H9 (cell line): ENCODE data around the gene BACH1. TPM values are rescaled to one million over a fixed set of nuclear protein-coding genes. Genes with fewer than 3 reads are reported as not detected.

Experiments used
- DNase-seq: peaks from one replicate; pipeline ENCODE4 v3.0.0-alpha.2; 2017
- H2AFZ ChIP-seq: one replicate; pipeline ENCODE4 v1.6.1; 2013; ENCODE audit warnings: mild to moderate bottlenecking, low read length, control low read depth, moderate library complexity
- H2AK5ac ChIP-seq: 2 replicates; pipeline ENCODE4 v1.6.1; 2013; ENCODE audit warnings: low read length, control low read depth, mixed read lengths; ENCODE audit not compliant: insufficient read length
- H2BK120ac ChIP-seq: one replicate; pipeline ENCODE4 v1.6.1; 2013; ENCODE audit warnings: low read depth, mild to moderate bottlenecking, low read length, control low read depth, inconsistent platforms; ENCODE audit not compliant: poor library complexity, severe bottlenecking
- H2BK12ac ChIP-seq: 2 replicates; pipeline ENCODE4 v1.6.1; 2013; ENCODE audit warnings: low read length, control low read depth, mixed read lengths, low read depth; ENCODE audit not compliant: insufficient read length
- H2BK15ac ChIP-seq: 2 replicates; pipeline ENCODE4 v1.6.1; 2013; ENCODE audit warnings: low read depth, low read length, control low read depth
- H2BK20ac ChIP-seq: one replicate; pipeline ENCODE4 v1.6.1; 2013; ENCODE audit warnings: low read depth, mild to moderate bottlenecking, low read length, control low read depth, inconsistent platforms; ENCODE audit not compliant: poor library complexity, severe bottlenecking
- H2BK5ac ChIP-seq: 2 replicates; pipeline ENCODE4 v1.6.1; 2013; ENCODE audit warnings: low read length, control low read depth, mixed read lengths; ENCODE audit not compliant: insufficient read length
- H3K14ac ChIP-seq: 2 replicates; pipeline ENCODE4 v1.6.1; 2013; ENCODE audit warnings: low read length, control low read depth; ENCODE audit not compliant: insufficient read depth
- H3K18ac ChIP-seq: 2 replicates; pipeline ENCODE4 v1.6.1; 2013; ENCODE audit warnings: low read depth, mild to moderate bottlenecking, mixed read lengths, low read length, control low read depth; ENCODE audit not compliant: insufficient read length
- H3K23ac ChIP-seq: 2 replicates; pipeline ENCODE4 v1.6.1; 2013; ENCODE audit warnings: low read length, control low read depth, mixed read lengths, low read depth; ENCODE audit not compliant: insufficient read length
- H3K23me2 ChIP-seq: 2 replicates; pipeline ENCODE4 v1.6.1; 2013; ENCODE audit warnings: low read depth, mild to moderate bottlenecking, mixed read lengths, low read length, control low read depth; ENCODE audit not compliant: insufficient read length, poor library complexity, severe bottlenecking
- H3K27ac ChIP-seq: 2 replicates; pipeline ENCODE4 v1.5.1; 2013; ENCODE audit warnings: low read length, control low read depth, mixed read lengths, low read depth; ENCODE audit not compliant: insufficient read length
- H3K27me3 ChIP-seq: 2 replicates; pipeline ENCODE4 v1.6.1; 2013; ENCODE audit warnings: low read length, control low read depth, inconsistent platforms; ENCODE audit not compliant: insufficient read depth
- H3K4ac ChIP-seq: 2 replicates; pipeline ENCODE4 v1.6.1; 2013; ENCODE audit warnings: low read depth, mild to moderate bottlenecking, control low read depth, inconsistent platforms, low read length, moderate library complexity
- H3K4me1 ChIP-seq: 2 replicates; pipeline ENCODE4 v1.6.1; 2013; ENCODE audit warnings: low read length, control low read depth, inconsistent platforms; ENCODE audit not compliant: insufficient read depth
- H3K4me2 ChIP-seq: 2 replicates; pipeline ENCODE4 v1.6.1; 2013; ENCODE audit warnings: low read length, control low read depth, mixed read lengths; ENCODE audit not compliant: insufficient read length, insufficient read depth
- H3K56ac ChIP-seq: 2 replicates; pipeline ENCODE4 v1.6.1; 2013; ENCODE audit warnings: low read depth, mild to moderate bottlenecking, mixed read lengths, low read length, control low read depth; ENCODE audit not compliant: insufficient read length
- H3K79me1 ChIP-seq: 2 replicates; pipeline ENCODE4 v1.6.1; 2013; ENCODE audit warnings: low read depth, mild to moderate bottlenecking, moderate library complexity, low read length, control low read depth, inconsistent platforms; ENCODE audit not compliant: insufficient read depth, poor library complexity, severe bottlenecking
- H3K79me2 ChIP-seq: 2 replicates; pipeline ENCODE4 v1.6.1; 2013; ENCODE audit warnings: low read length, control low read depth, inconsistent platforms; ENCODE audit not compliant: insufficient read depth
- H3K9ac ChIP-seq: 2 replicates; pipeline ENCODE4 v1.6.1; 2013; ENCODE audit warnings: low read length, control low read depth, mixed read lengths; ENCODE audit not compliant: insufficient read length; ENCODE audit errors: extremely low read depth
- H3K9me3 ChIP-seq: one replicate; pipeline ENCODE4 v1.6.1; 2013; ENCODE audit warnings: low read depth, low read length, inconsistent platforms; ENCODE audit not compliant: control insufficient read depth
- H3T11ph ChIP-seq: one replicate; pipeline ENCODE4 v1.6.1; 2013; ENCODE audit warnings: mild to moderate bottlenecking, low read length, control low read depth, inconsistent platforms
- H4K20me1 ChIP-seq: one replicate; pipeline ENCODE4 v1.6.1; 2013; ENCODE audit not compliant: control insufficient read depth, insufficient read length, insufficient read depth
- H4K5ac ChIP-seq: 2 replicates; pipeline ENCODE4 v1.6.1; 2013; ENCODE audit warnings: low read depth, mild to moderate bottlenecking, mixed read lengths, low read length, control low read depth; ENCODE audit not compliant: insufficient read length
- H4K8ac ChIP-seq: replicated peaks from 2 replicates; pipeline ENCODE4 v1.6.1; 2013; ENCODE audit warnings: low read length, control low read depth, mixed read lengths, low read depth; ENCODE audit not compliant: insufficient read length
- H4K91ac ChIP-seq: 2 replicates; pipeline ENCODE4 v1.6.1; 2013; ENCODE audit warnings: low read depth, mild to moderate bottlenecking, moderate library complexity, mixed read lengths, low read length, control low read depth; ENCODE audit not compliant: insufficient read length
- H3K27ac Mint-ChIP-seq, 3 experiments: 2 replicates in 2 of 3; 3 replicates in 1 of 3; pipeline ENCODE4 v1.8.0; 2020 to 2021; ENCODE audit warnings: mixed read lengths in 3 of 3, mild to moderate bottlenecking in 1 of 3, moderate library complexity in 1 of 3
- H3K27me3 Mint-ChIP-seq: 2 replicates; pipeline ENCODE4 v1.8.0; 2021; ENCODE audit warnings: low read depth, mild to moderate bottlenecking, moderate library complexity, mixed read lengths
- H3K36me3 Mint-ChIP-seq, 3 experiments: 2 replicates in 2 of 3; 3 replicates in 1 of 3; pipeline ENCODE4 v1.8.0; 2020 to 2021; ENCODE audit warnings: low read depth in 3 of 3, mixed read lengths in 3 of 3; ENCODE audit not compliant: insufficient read depth in 1 of 3
- H3K4me1 Mint-ChIP-seq, 2 experiments: 2 replicates each; pipeline ENCODE4 v1.8.0; 2020; ENCODE audit warnings: mixed read lengths in 2 of 2
- H3K4me3 Mint-ChIP-seq, 2 experiments: 2 replicates in 1 of 2; 3 replicates in 1 of 2; pipeline ENCODE4 v1.8.0; 2020 to 2021; ENCODE audit warnings: mild to moderate bottlenecking in 2 of 2, mixed read lengths in 2 of 2, moderate library complexity in 1 of 2
- H3K9me3 Mint-ChIP-seq, 2 experiments: 2 replicates in 1 of 2; 3 replicates in 1 of 2; pipeline ENCODE4 v1.8.0; 2020; ENCODE audit warnings: mild to moderate bottlenecking in 2 of 2, mixed read lengths in 2 of 2, moderate library complexity in 1 of 2
- WGBS: extraction: QIAGEN DNeasy Blood & Tissue Kit; methylation state at CpG from one replicate; pipeline ENCODE4 v1.1.7; 2013; ENCODE audit warnings: missing lambda C conversion rate, low lambda C conversion rate, mixed read lengths; ENCODE audit not compliant: insufficient read length; ENCODE audit errors: extremely low coverage; 5-methylcytosine and 5-hydroxymethylcytosine counted together
- total RNA-seq: library from RNA; stranded (reverse); gene quantifications from 2 replicates; pipeline ENCODE4 v1.2.1, GENCODE V29; 2021
- TF ChIP-seq, protein P1 (sequence below): fragments of 200-600 bp; sonication (generic); conservative IDR thresholded peaks from 3 replicates; pipeline ENCODE4 v1.8.0; 2021; ENCODE audit warnings: antibody characterized with exemption, mild to moderate bottlenecking

Gene BACH1
- total RNA-seq, 1 experiment from 2014 or later, result 42.4 TPM

DNA sequence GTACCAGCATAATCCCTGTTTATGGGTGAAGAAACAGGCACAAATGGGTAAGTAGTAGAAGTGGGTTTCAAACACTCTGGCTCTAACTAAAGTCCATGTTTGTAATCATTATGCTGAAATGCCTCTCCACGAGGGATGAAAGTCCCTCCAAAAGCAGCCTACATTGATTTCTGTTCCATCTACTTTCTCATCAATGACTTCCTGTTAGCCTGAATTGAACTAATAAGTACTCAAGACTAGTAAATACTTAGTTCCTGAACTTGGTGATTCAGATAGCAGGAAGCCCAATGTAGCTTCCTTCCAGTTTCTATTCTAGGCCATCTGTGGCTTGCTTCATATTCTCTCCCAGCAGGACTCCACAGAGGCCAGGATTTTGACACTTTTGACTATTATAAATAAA is 11.3 kb upstream of the BACH1 start:
- H4K8ac ChIP-seq, result no peak overlapping the region
- no peak overlapping the region for H2BK120ac ChIP-seq
- TF ChIP-seq, protein P1, sequence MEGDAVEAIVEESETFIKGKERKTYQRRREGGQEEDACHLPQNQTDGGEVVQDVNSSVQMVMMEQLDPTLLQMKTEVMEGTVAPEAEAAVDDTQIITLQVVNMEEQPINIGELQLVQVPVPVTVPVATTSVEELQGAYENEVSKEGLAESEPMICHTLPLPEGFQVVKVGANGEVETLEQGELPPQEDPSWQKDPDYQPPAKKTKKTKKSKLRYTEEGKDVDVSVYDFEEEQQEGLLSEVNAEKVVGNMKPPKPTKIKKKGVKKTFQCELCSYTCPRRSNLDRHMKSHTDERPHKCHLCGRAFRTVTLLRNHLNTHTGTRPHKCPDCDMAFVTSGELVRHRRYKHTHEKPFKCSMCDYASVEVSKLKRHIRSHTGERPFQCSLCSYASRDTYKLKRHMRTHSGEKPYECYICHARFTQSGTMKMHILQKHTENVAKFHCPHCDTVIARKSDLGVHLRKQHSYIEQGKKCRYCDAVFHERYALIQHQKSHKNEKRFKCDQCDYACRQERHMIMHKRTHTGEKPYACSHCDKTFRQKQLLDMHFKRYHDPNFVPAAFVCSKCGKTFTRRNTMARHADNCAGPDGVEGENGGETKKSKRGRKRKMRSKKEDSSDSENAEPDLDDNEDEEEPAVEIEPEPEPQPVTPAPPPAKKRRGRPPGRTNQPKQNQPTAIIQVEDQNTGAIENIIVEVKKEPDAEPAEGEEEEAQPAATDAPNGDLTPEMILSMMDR, result no peak
- no peak overlapping the region for H2BK5ac ChIP-seq
- no peak overlapping the region for H2BK20ac ChIP-seq
- Mint-ChIP-seq H3K27ac (no peak overlapping the region), H3K36me3 (no peaks in the 10 kb centered on the region), H3K27me3 (no peaks in the 10 kb centered on the region; the same call in 1 of the 2 replicates), H3K4me1 (peaks cover 0 to 9% of the 10 kb centered on the region in 2 experiments; a peak in 3 of 4 replicates), H3K9me3 (0 out of 5 replicates have a peak, but pooled peaks cover 0 to 6% of the 10 kb centered on the region in 2 experiments), H3K4me3 (no peak overlapping the region)
- H3K14ac ChIP-seq, result no peak overlapping the region
- no peaks in the 10 kb centered on the region for H3K27me3 ChIP-seq
- H3K23ac ChIP-seq, result no peak overlapping the region
- no peak overlapping the region for H3K4ac ChIP-seq
- H3K79me1 ChIP-seq, result no peaks in the 10 kb centered on the region
- H4K5ac ChIP-seq, result no peak overlapping the region
- no CpG with 5 or more reads among the region's 1 CpG for WGBS
- H3K79me2 ChIP-seq, result no peaks in the 10 kb centered on the region
- no peak overlapping the region for H2BK15ac ChIP-seq
- H3K4me2 ChIP-seq, result no peak overlapping the region
- no peak overlapping the region for H2BK12ac ChIP-seq
- H3K9me3 ChIP-seq, result no peaks in the 10 kb centered on the region
- H4K91ac ChIP-seq, result no peak overlapping the region
- no peak overlapping the region for H3T11ph ChIP-seq
- DNase-seq, result no peak
- H3K27ac ChIP-seq, result no peak overlapping the region
- no peaks in the 10 kb centered on the region for H4K20me1 ChIP-seq
- H2AFZ ChIP-seq, result no peak overlapping the region
- no peak overlapping the region for H2AK5ac ChIP-seq
- H3K23me2 ChIP-seq, result no peaks in the 10 kb centered on the region
- no peak overlapping the region for H3K9ac ChIP-seq
- H3K56ac ChIP-seq, result no peak overlapping the region
- H3K4me1 ChIP-seq, result no peaks in the 10 kb centered on the region; the same call in 1 of the 2 replicates
- H3K18ac ChIP-seq, result no peak overlapping the region
